ENCODE data around the gene PRRT4. TPM values are rescaled to one million over a fixed set of nuclear protein-coding genes. Genes with fewer than 3 reads are reported as not detected.
A peak's percentile ranks its signal among the peaks of the same experiment; 100 is the strongest.

Gene PRRT4
- total and polyA plus RNA-seq, 9 of the 15 experiments (the other 6 are each of a cell fraction or from before 2014, with no cell fraction given), result not detected

DNA sequence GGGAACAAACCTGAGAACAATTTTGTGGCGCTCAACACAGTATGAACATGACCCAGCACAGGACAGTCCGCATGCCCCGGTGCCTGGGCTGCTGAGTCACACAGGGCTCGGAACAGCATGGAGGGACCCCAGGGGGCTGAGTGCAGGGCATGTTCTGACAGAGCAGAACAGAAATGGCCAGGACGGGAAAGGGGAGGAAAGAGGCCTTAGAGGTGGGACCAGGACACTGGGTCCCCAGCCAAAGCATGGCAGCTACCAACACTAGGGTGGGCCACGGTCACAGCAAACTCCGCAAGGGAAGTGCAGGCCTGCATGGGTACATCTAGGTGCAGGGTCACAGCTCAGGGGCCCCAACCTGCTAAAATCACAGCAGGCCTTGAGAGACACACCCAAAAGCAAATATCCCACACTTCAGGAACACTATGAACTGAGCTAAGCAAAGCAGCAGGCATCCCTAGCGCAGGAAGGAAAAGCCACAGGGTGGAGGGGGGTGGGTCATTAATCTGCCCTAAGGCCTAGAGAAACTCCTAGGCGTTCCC lies 42.7 kb upstream of the PRRT4 start (continued):
- TF ChIP-seq, protein P1, sequence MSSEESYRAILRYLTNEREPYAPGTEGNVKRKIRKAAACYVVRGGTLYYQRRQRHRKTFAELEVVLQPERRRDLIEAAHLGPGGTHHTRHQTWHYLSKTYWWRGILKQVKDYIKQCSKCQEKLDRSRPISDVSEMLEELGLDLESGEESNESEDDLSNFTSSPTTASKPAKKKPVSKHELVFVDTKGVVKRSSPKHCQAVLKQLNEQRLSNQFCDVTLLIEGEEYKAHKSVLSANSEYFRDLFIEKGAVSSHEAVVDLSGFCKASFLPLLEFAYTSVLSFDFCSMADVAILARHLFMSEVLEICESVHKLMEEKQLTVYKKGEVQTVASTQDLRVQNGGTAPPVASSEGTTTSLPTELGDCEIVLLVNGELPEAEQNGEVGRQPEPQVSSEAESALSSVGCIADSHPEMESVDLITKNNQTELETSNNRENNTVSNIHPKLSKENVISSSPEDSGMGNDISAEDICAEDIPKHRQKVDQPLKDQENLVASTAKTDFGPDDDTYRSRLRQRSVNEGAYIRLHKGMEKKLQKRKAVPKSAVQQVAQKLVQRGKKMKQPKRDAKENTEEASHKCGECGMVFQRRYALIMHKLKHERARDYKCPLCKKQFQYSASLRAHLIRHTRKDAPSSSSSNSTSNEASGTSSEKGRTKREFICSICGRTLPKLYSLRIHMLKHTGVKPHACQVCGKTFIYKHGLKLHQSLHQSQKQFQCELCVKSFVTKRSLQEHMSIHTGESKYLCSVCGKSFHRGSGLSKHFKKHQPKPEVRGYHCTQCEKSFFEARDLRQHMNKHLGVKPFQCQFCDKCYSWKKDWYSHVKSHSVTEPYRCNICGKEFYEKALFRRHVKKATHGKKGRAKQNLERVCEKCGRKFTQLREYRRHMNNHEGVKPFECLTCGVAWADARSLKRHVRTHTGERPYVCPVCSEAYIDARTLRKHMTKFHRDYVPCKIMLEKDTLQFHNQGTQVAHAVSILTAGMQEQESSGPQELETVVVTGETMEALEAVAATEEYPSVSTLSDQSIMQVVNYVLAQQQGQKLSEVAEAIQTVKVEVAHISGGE (CRISPR knock-in tag; IDR thresholded peaks at IDR 0.05), result no peak
- no peak for TF ChIP-seq EHMT2 (IDR thresholded peaks at IDR 0.05)
- TF ChIP-seq TRIM24 (IDR thresholded peaks at IDR 0.05), result no peak
- no peak for TF ChIP-seq NCOR1 (IDR thresholded peaks at IDR 0.05)
- no peak for TF ChIP-seq CXXC5 (CRISPR knock-in tag; IDR thresholded peaks at IDR 0.05)
- TF ChIP-seq FOXP1 (CRISPR knock-in tag; IDR thresholded peaks at IDR 0.05), result 0 out of 2 replicates have a peak, but pooled peaks have one; percentile 47
- no peak for TF ChIP-seq GATAD2B (IDR thresholded peaks at IDR 0.05; ENCODE audit: borderline replicate concordance)
- no peak for TF ChIP-seq MTA1 (IDR thresholded peaks at IDR 0.05; ENCODE audit: borderline replicate concordance)
- TF ChIP-seq, protein P2, sequence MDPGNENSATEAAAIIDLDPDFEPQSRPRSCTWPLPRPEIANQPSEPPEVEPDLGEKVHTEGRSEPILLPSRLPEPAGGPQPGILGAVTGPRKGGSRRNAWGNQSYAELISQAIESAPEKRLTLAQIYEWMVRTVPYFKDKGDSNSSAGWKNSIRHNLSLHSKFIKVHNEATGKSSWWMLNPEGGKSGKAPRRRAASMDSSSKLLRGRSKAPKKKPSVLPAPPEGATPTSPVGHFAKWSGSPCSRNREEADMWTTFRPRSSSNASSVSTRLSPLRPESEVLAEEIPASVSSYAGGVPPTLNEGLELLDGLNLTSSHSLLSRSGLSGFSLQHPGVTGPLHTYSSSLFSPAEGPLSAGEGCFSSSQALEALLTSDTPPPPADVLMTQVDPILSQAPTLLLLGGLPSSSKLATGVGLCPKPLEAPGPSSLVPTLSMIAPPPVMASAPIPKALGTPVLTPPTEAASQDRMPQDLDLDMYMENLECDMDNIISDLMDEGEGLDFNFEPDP (CRISPR knock-in tag; IDR thresholded peaks at IDR 0.05), result no peak
- TF ChIP-seq, protein P3, sequence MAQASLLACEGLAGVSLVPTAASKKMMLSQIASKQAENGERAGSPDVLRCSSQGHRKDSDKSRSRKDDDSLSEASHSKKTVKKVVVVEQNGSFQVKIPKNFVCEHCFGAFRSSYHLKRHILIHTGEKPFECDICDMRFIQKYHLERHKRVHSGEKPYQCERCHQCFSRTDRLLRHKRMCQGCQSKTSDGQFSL (CRISPR knock-in tag; IDR thresholded peaks at IDR 0.05), result no peak
- TF ChIP-seq, protein P3 (tag; IDR thresholded peaks at IDR 0.05), result no peak
- TF ChIP-seq GTF2E2 (tag; IDR thresholded peaks at IDR 0.05), result no peak

Measured in K562 (cell line).